Erythroblast (primary cell): ENCODE results near the gene C17orf50.

ENCODE experiments used
- GATA1 ChIP-seq: IDR thresholded peaks from 2 replicates; pipeline ENCODE4 v1.6.1; 2011; ENCODE audit warnings: low read depth, mild to moderate bottlenecking, control low read depth, low read length, moderate library complexity
- POLR2A ChIP-seq: IDR thresholded peaks from 2 replicates; pipeline ENCODE4 v1.6.1; 2011; ENCODE audit warnings: mild to moderate bottlenecking, low read length

- TF ChIP-seq POLR2A (no peak), GATA1 (no peak)
These were observed 47.5 kb upstream of the C17orf50 start for GRCh38 chr17:35713069-35713728.
